ENCODE results near the gene ZDHHC14. TPM values are rescaled to one million over a fixed set of nuclear protein-coding genes. Genes with fewer than 3 reads are reported as not detected.

ZDHHC14 gene
- total RNA-seq, 3 donors from 2014 or later: 4.8 to 9.8 (median 8.5) TPM

- intact Hi-C loops (cut with DNase I; ENCODE audit: low total_unique reads): no loop called here
- H3K27ac ChIP-seq: no peak overlapping the region
- H3K4me1 ChIP-seq: peaks cover 0 to 5% of the 10 kb centered on the region in 2 donors
- no peak for DNase-seq (ENCODE audit: low spot score in 2 of 2)
- no peak overlapping the region for H3K4me3 ChIP-seq
- H3K27me3 ChIP-seq: no peaks in the 10 kb centered on the region
- H3K36me3 ChIP-seq: no peaks in the 10 kb centered on the region
- no peak for TF ChIP-seq POLR2A (IDR thresholded peaks at IDR 0.05)
- no peak for TF ChIP-seq POLR2AphosphoS5 (IDR thresholded peaks at IDR 0.05)
- no peak for TF ChIP-seq CTCF (IDR thresholded peaks at IDR 0.05)
- H3K9me3 ChIP-seq: no peaks in the 10 kb centered on the region
Observed at GRCh38 chr6:157430834-157431233, 49.8 kb downstream of the ZDHHC14 start.

GRCh38 chr6:157432231-157432891 lies 51.4 kb downstream of the ZDHHC14 start:
- no peak overlapping the region for H3K27ac ChIP-seq
- intact Hi-C loops (cut with DNase I; ENCODE audit: low total_unique reads): no loop called here
- no peaks in the 10 kb centered on the region for H3K27me3 ChIP-seq
- H3K4me1 ChIP-seq: peaks cover 0 to 5% of the 10 kb centered on the region in 2 donors
- TF ChIP-seq POLR2A (IDR thresholded peaks at IDR 0.05) (no peak), CTCF (IDR thresholded peaks at IDR 0.05) (no peak), POLR2AphosphoS5 (IDR thresholded peaks at IDR 0.05) (no peak)
- no peaks in the 10 kb centered on the region for H3K9me3 ChIP-seq
- H3K36me3 ChIP-seq: no peaks in the 10 kb centered on the region
- DNase-seq (ENCODE audit: low spot score in 2 of 2): no peak
- H3K4me3 ChIP-seq: no peak overlapping the region

- Histone ChIP-seq H3K27me3 (no peaks in the 10 kb centered on the region), H3K27ac (no peak overlapping the region)
- intact Hi-C loops (cut with DNase I; ENCODE audit: low total_unique reads): no loop called here
Observed at GRCh38 chr6:157432892-157433265, 51.9 kb downstream of the ZDHHC14 start.

GRCh38 chr6:157433678-157434081 lies 52.7 kb downstream of the ZDHHC14 start:
- Histone ChIP-seq H3K36me3 (no peaks in the 10 kb centered on the region), H3K27ac (no peak overlapping the region), H3K9me3 (no peaks in the 10 kb centered on the region), H3K4me1 (peaks cover 0 to 5% of the 10 kb centered on the region in 2 donors), H3K4me3 (no peak overlapping the region), H3K27me3 (no peaks in the 10 kb centered on the region)
- DNase-seq (ENCODE audit: low spot score in 2 of 2): no peak
- intact Hi-C loops (cut with DNase I; ENCODE audit: low total_unique reads): no loop called here
- TF ChIP-seq CTCF (IDR thresholded peaks at IDR 0.05): no peak

More at GRCh38 chr6:157432892-157433265, 51.9 kb downstream of the ZDHHC14 start:
- Histone ChIP-seq H3K9me3 (no peaks in the 10 kb centered on the region), H3K36me3 (no peaks in the 10 kb centered on the region), H3K4me3 (no peak overlapping the region), H3K4me1 (peaks cover 0 to 5% of the 10 kb centered on the region in 2 donors)
- no peak for TF ChIP-seq POLR2A (IDR thresholded peaks at IDR 0.05)
- TF ChIP-seq POLR2AphosphoS5 (IDR thresholded peaks at IDR 0.05): no peak
- no peak for DNase-seq (ENCODE audit: low spot score in 2 of 2)

- no peak overlapping the region for H3K4me3 ChIP-seq
- H3K36me3 ChIP-seq: no peaks in the 10 kb centered on the region
- H3K27me3 ChIP-seq: no peaks in the 10 kb centered on the region
- peak; percentile 39 to 63 for DNase-seq (ENCODE audit: low spot score in 2 of 2)
- H3K27ac ChIP-seq: peak overlapping the region; percentile 20 to 58
- peaks cover 0 to 5% of the 10 kb centered on the region in 2 donors for H3K4me1 ChIP-seq
- no peak for TF ChIP-seq CTCF (IDR thresholded peaks at IDR 0.05)
- TF ChIP-seq POLR2A (IDR thresholded peaks at IDR 0.05): no peak
- TF ChIP-seq POLR2AphosphoS5 (IDR thresholded peaks at IDR 0.05): no peak
- intact Hi-C loops (cut with DNase I; ENCODE audit: low total_unique reads): no loop called here
- H3K9me3 ChIP-seq: no peaks in the 10 kb centered on the region
Observed at GRCh38 chr6:157434349-157435033, 53.5 kb downstream of the ZDHHC14 start.
